DND-41 (cell line): ENCODE measurements around the gene CORO6.

Source experiments
- ATAC-seq: fragments of 200-7000 bp; cut with Tn5 transposase; 3 replicates; pipeline ENCODE4 v1.9.1; 2021; ENCODE audit warnings: low read depth; ENCODE audit not compliant: insufficient read depth
- DNase-seq: peaks from one replicate; pipeline ENCODE4 v3.0.0-alpha.2; 2020
- H2AFZ ChIP-seq: 2 replicates; pipeline ENCODE4 v1.6.0; 2012; ENCODE audit warnings: low read depth, low read length
- H3K27ac ChIP-seq: 2 replicates; pipeline ENCODE4 v1.5.1; 2012; ENCODE audit warnings: low read length, inconsistent platforms
- H3K27me3 ChIP-seq: fragments of 200-600 bp; sonication (generic); 2 replicates; pipeline ENCODE4 v1.6.0; 2012; ENCODE audit warnings: low read length, mild to moderate bottlenecking, inconsistent platforms; ENCODE audit not compliant: insufficient read depth, poor library complexity
- H3K36me3 ChIP-seq: 2 replicates; pipeline ENCODE4 v1.5.1; 2012; ENCODE audit warnings: low read length, inconsistent platforms; ENCODE audit not compliant: insufficient read depth
- H3K4me1 ChIP-seq: 2 replicates; pipeline ENCODE4 v1.5.1; 2012; ENCODE audit warnings: mild to moderate bottlenecking, low read length; ENCODE audit not compliant: insufficient read depth
- H3K4me2 ChIP-seq: 2 replicates; pipeline ENCODE4 v1.6.0; 2012; ENCODE audit warnings: mild to moderate bottlenecking, moderate library complexity, low read length, inconsistent platforms; ENCODE audit not compliant: insufficient read depth
- H3K4me3 ChIP-seq, 2 experiments: fragments of 200-600 bp in 1 of 2; shearing (Covaris generic) in 1 of 2; 2 replicates each; pipeline ENCODE4 v1.5.1; 2012 to 2016; ENCODE audit warnings: inconsistent platforms in 2 of 2, low read length in 2 of 2, mild to moderate bottlenecking in 2 of 2, low read depth in 1 of 2, moderate library complexity in 1 of 2
- H3K79me2 ChIP-seq: 2 replicates; pipeline ENCODE4 v1.6.0; 2012; ENCODE audit warnings: low read length, inconsistent platforms; ENCODE audit not compliant: insufficient read depth
- H3K9ac ChIP-seq: 2 replicates; pipeline ENCODE4 v1.6.0; 2012; ENCODE audit warnings: low read depth, mild to moderate bottlenecking, inconsistent platforms, low read length, moderate library complexity
- H3K9me3 ChIP-seq: 2 replicates; pipeline ENCODE4 v1.5.1; 2012; ENCODE audit warnings: low read length, moderate library complexity, mild to moderate bottlenecking, inconsistent platforms; ENCODE audit not compliant: insufficient read depth, severe bottlenecking
- H4K20me1 ChIP-seq: 2 replicates; pipeline ENCODE4 v1.6.0; 2012; ENCODE audit warnings: low read length; ENCODE audit not compliant: insufficient read depth
- EZH2 ChIP-seq: IDR thresholded peaks from 3 replicates; pipeline ENCODE4 v1.6.1; 2012; ENCODE audit warnings: borderline replicate concordance, low read depth, mild to moderate bottlenecking, moderate library complexity, low read length, inconsistent platforms; ENCODE audit not compliant: severe bottlenecking
- TF ChIP-seq, protein P1 (sequence below): IDR thresholded peaks from 2 replicates; pipeline ENCODE4 v1.5.1; 2012; ENCODE audit warnings: borderline replicate concordance, low read length, moderate library complexity, mild to moderate bottlenecking; ENCODE audit not compliant: poor library complexity, severe bottlenecking; ENCODE audit errors: extremely low read depth

CORO6 gene

DNA sequence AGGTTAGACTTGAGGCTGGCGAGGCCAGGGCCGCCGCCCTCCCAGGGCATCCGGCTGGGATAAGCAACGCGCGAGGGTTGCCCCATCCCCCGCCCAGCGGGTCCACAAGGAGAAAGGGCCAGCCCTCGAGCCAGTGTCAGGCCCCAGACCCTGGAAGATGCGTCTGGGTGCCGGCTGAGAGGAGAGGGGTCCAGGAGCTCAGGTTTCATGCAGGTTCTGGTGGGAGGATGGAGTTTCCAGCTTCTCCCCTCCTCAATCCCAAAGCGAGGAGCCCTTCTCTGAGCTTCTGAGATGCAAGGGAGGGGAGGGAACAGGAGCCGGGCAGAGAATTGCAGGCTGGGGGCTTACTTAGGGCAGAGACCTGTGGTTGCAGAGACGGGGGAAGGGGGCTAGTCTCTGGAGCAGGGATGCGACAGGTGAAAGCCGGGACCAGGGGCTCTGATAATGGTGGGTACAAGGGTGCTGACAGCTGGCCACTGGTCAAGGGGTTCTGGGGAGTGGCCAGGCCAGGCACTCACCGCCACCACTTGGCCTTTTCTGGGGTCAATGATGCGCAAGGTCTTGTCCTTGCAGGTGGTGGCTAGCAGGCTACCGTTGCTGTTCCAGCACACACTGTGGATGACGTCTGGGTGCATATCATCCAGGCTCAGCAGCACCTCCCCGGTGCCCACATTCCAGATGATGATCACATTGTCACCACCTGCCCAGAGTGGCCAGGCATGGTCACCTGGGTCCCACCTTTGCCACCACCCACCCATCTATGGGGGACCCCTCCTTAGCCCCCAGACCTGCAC is 4.2 kb downstream of the CORO6 start:
- Histone ChIP-seq H3K79me2 (no peaks in the 10 kb centered on the region), H3K4me3 (peak overlapping the region in 1 of 2 experiments; percentile 56; a peak in 2 of 4 replicates), H3K27ac (no peak overlapping the region), H3K4me1 (peaks cover 52% of the 10 kb centered on the region), H4K20me1 (peaks cover 30% of the 10 kb centered on the region), H3K9me3 (no peaks in the 10 kb centered on the region), H3K9ac (peak overlapping the region; percentile 55; the same call in 1 of the 2 replicates), H3K27me3 (peaks cover 22% of the 10 kb centered on the region), H3K36me3 (no peaks in the 10 kb centered on the region), H2AFZ (0 out of 2 replicates have a peak overlapping the region, but pooled peaks have one; percentile 17), H3K4me2 (peak overlapping the region; percentile 77)
- ATAC-seq (no peak), DNase-seq (no peak)
- TF ChIP-seq, protein P1, sequence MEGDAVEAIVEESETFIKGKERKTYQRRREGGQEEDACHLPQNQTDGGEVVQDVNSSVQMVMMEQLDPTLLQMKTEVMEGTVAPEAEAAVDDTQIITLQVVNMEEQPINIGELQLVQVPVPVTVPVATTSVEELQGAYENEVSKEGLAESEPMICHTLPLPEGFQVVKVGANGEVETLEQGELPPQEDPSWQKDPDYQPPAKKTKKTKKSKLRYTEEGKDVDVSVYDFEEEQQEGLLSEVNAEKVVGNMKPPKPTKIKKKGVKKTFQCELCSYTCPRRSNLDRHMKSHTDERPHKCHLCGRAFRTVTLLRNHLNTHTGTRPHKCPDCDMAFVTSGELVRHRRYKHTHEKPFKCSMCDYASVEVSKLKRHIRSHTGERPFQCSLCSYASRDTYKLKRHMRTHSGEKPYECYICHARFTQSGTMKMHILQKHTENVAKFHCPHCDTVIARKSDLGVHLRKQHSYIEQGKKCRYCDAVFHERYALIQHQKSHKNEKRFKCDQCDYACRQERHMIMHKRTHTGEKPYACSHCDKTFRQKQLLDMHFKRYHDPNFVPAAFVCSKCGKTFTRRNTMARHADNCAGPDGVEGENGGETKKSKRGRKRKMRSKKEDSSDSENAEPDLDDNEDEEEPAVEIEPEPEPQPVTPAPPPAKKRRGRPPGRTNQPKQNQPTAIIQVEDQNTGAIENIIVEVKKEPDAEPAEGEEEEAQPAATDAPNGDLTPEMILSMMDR: no peak

DNA sequence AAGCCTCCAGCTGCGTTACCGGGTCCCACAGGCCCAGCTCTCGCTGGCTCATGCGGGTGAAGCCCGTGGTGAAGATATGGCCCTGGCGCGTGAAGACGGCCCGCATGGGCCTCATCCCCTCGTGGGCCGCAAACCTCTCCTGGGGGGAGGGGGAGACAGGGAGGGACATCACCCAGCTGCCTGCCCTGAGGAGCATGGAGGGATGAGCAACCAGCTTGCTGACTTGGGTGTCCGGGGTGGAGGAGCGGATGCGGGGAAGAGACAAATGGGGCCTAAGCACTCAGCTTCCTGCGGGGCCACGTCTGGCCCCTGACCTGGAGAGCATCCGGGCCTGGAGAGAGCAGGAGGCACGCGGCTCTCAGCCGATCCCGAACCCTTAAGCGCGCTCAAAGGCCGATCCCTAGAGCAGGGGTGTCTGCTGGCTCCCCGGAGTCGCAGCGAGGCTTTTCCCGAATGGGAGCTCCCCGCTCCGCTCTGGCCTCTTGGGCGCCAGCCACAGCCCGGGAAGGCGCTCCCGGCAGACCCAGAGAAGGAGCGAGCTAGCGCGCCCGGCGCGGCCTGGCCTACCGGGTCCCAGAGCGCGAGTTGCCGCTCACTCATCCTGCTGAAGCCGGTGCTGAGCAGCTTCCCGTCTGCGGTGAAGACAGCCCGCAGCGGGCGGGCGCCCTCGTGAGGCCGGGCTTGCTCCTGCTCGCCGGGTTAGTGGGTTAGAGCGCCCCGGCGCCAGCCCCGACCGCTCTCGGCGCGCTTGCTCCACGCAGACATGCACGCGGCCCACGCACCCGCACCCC is 5.0 kb downstream of the CORO6 start:
- TF ChIP-seq, protein P1: peak; percentile 87
- no peak for TF ChIP-seq EZH2
- DNase-seq (peak; percentile 89), ATAC-seq (peak; percentile 76)
- Histone ChIP-seq H3K4me3 (peak overlapping the region; percentile 3 to 56; a peak in 3 of 4 replicates), H3K9me3 (no peaks in the 10 kb centered on the region), H3K27me3 (peaks cover 22% of the 10 kb centered on the region), H3K79me2 (no peaks in the 10 kb centered on the region), H3K36me3 (peaks cover 3% of the 10 kb centered on the region), H3K27ac (peak overlapping the region; percentile 37), H2AFZ (peak overlapping the region; percentile 86), H3K4me1 (peaks cover 44% of the 10 kb centered on the region), H3K9ac (peak overlapping the region; percentile 55), H4K20me1 (peaks cover 30% of the 10 kb centered on the region), H3K4me2 (peak overlapping the region; percentile 77)

DNA sequence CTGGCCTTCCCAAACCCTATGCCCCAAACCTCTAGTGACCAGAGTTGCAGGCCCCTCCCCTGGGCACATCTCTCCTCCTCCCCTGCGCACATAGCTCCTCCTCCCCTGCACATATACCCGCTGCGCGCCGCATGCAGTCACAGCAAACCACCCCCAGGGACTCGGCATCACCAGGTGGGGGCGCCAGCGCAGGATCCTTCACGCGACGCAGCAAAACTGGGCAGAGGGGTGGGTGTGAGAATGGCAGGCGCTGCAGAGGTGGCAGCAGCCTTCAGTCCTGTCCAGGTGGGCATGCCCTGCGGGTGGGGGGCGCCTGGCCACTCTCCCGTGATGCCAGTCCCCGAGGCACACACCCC is 5.6 kb downstream of the CORO6 start:
- Histone ChIP-seq H3K4me3 (peak overlapping the region in 1 of 2 experiments; percentile 56; a peak in 3 of 4 replicates), H2AFZ (peak overlapping the region; percentile 86), H3K9ac (peak overlapping the region; percentile 55), H3K4me1 (peaks cover 38% of the 10 kb centered on the region), H3K27ac (peak overlapping the region; percentile 37; the same call in 1 of the 2 replicates), H3K9me3 (no peaks in the 10 kb centered on the region), H4K20me1 (peaks cover 28% of the 10 kb centered on the region), H3K36me3 (peaks cover 4% of the 10 kb centered on the region), H3K79me2 (no peaks in the 10 kb centered on the region), H3K4me2 (peak overlapping the region; percentile 77), H3K27me3 (peaks cover 17% of the 10 kb centered on the region)
- ATAC-seq: peak; percentile 67
- peak; percentile 87 for DNase-seq
- TF ChIP-seq, protein P1: peak; percentile 91
- no peak for TF ChIP-seq EZH2
